ENCODE results near the gene TNNC2.
"Not testable (repeated sequence)": the region's sequence is repeated elsewhere in the genome, so short reads cannot be mapped to it uniquely, and the experiment has no call there.

Gene TNNC2

GRCh38 chr20:45848421-45848820 is 21.3 kb upstream of the TNNC2 start:
- no peak for DNase-seq

GRCh38 chr20:45845452-45845851 is 18.3 kb upstream of the TNNC2 start:
- DNase-seq = no peak

GRCh38 chr20:45843506-45843905 is 16.4 kb upstream of the TNNC2 start:
- DNase-seq = no peak

- no peak for DNase-seq
Observed at GRCh38 chr20:45842169-45842812, 15.2 kb upstream of the TNNC2 start.

- no peak for DNase-seq
Observed at GRCh38 chr20:45841407-45842129, 14.5 kb upstream of the TNNC2 start.

GRCh38 chr20:45840700-45841198 is 13.6 kb upstream of the TNNC2 start:
- no peak for DNase-seq

GRCh38 chr20:45836841-45837240 is 9.7 kb upstream of the TNNC2 start:
- DNase-seq = no peak

GRCh38 chr20:45835825-45836224 is 8.7 kb upstream of the TNNC2 start:
- DNase-seq = no peak

- no peak for DNase-seq
Observed at GRCh38 chr20:45835329-45835765, 8.2 kb upstream of the TNNC2 start.

- no peak for DNase-seq
Observed at GRCh38 chr20:45834797-45835161, 7.7 kb upstream of the TNNC2 start.

- peak; percentile 46 to 53 for DNase-seq
Observed at GRCh38 chr20:45833883-45834796, 7.0 kb upstream of the TNNC2 start.

- DNase-seq = peak; percentile 25 to 61
Observed at GRCh38 chr20:45833030-45833882, 6.1 kb upstream of the TNNC2 start, which contains the start of gene SNX21. Gene SNX21, plus strand, starts transcription at chr20:45833799. Its CDS starts 121 bp downstream, at chr20:45833920.

- DNase-seq = no peak
Observed at GRCh38 chr20:45832619-45833018, 5.5 kb upstream of the TNNC2 start.

- DNase-seq = not testable (repeated sequence)
Observed at GRCh38 chr20:45829673-45830106, 2.6 kb upstream of the TNNC2 start.

GRCh38 chr20:45828589-45828988 is 1.5 kb upstream of the TNNC2 start:
- DNase-seq = no peak

- DNase-seq = no peak
Observed at GRCh38 chr20:45827712-45828111, 600 bp upstream of the TNNC2 start.

GRCh38 chr20:45826381-45827019 is 612 bp downstream of the TNNC2 start:
- DNase-seq = no peak

- no peak for DNase-seq
Observed at GRCh38 chr20:45823949-45824835, 2.9 kb downstream of the TNNC2 start.

- DNase-seq = peak in 1 of 2 experiments; percentile 23
Observed at GRCh38 chr20:45822857-45823256, 4.3 kb downstream of the TNNC2 start.

GRCh38 chr20:45821947-45822346 is 5.2 kb downstream of the TNNC2 start:
- DNase-seq = no peak

GRCh38 chr20:45819466-45819865 is 7.6 kb downstream of the TNNC2 start:
- no peak for DNase-seq
